ENCODE results near the gene TMUB1. TPM values are rescaled to one million over a fixed set of nuclear protein-coding genes. Genes with fewer than 3 reads are reported as not detected.

Gene TMUB1
- total RNA-seq, 1 experiment from 2014 or later: 45.4 TPM

GRCh38 chr7:151066273-151066974 lies 16.9 kb downstream of the TMUB1 start:
- Histone ChIP-seq H3K56ac (ENCODE audit: insufficient read length, low read depth, low read length) (no peak overlapping the region), H3K4ac (ENCODE audit: low read depth, low read length) (no peak overlapping the region), H3K27ac (ENCODE audit: insufficient read length, low read depth, low read length) (no peak overlapping the region), H3K23ac (ENCODE audit: insufficient read length, low read depth, low read length) (no peak overlapping the region), H3K9me3 (ENCODE audit: control insufficient read depth, low read depth, low read length) (no peaks in the 10 kb centered on the region), H3K14ac (ENCODE audit: insufficient read depth, low read length) (no peak overlapping the region), H2BK15ac (ENCODE audit: low read depth, low read length) (no peak overlapping the region), H3K79me1 (ENCODE audit: insufficient read depth, low read depth, low read length, poor library complexity, severe bottlenecking) (no peaks in the 10 kb centered on the region), H3K23me2 (ENCODE audit: insufficient read length, low read depth, low read length, poor library complexity, severe bottlenecking) (peaks cover 12% of the 10 kb centered on the region), H2BK12ac (ENCODE audit: insufficient read length, low read depth, low read length) (no peak overlapping the region), H3K9ac (ENCODE audit: extremely low read depth, insufficient read length, low read length) (no peak overlapping the region), H3K18ac (ENCODE audit: insufficient read length, low read depth, low read length) (no peak overlapping the region), H2BK120ac (ENCODE audit: low read depth, low read length, poor library complexity, severe bottlenecking) (no peak overlapping the region), H4K8ac (replicated peaks; ENCODE audit: insufficient read length, low read depth, low read length) (no peak overlapping the region), H4K5ac (ENCODE audit: insufficient read length, low read depth, low read length) (no peak overlapping the region), H3K4me2 (ENCODE audit: insufficient read depth, insufficient read length, low read length) (no peak overlapping the region), H2BK20ac (ENCODE audit: low read depth, low read length, poor library complexity, severe bottlenecking) (no peak overlapping the region), H2AFZ (ENCODE audit: low read length) (no peak overlapping the region), H2AK5ac (ENCODE audit: insufficient read length, low read length) (no peak overlapping the region), H3K4me1 (ENCODE audit: insufficient read depth, low read length) (no peaks in the 10 kb centered on the region; the same call in 1 of the 2 replicates), H4K91ac (ENCODE audit: insufficient read length, low read depth, low read length) (no peak overlapping the region), H2BK5ac (ENCODE audit: insufficient read length, low read length) (no peak overlapping the region), H3K27me3 (ENCODE audit: insufficient read depth, low read length) (no peaks in the 10 kb centered on the region), H3K79me2 (ENCODE audit: insufficient read depth, low read length) (no peaks in the 10 kb centered on the region), H4K20me1 (ENCODE audit: control insufficient read depth, insufficient read depth, insufficient read length) (no peaks in the 10 kb centered on the region), H3T11ph (ENCODE audit: low read length) (no peak overlapping the region)
- H3K4me3 Mint-ChIP-seq: no peak overlapping the region
- H3K4me1 Mint-ChIP-seq: peaks cover 22 to 24% of the 10 kb centered on the region in 2 experiments
- DNase-seq: no peak
- no peak overlapping the region for H3K27ac Mint-ChIP-seq
- peaks cover 36 to 62% (median 57%) of the 10 kb centered on the region in 3 experiments; a peak in 6 of 7 replicates for H3K36me3 Mint-ChIP-seq (ENCODE audit: insufficient read depth in 1 of 3, low read depth in 3 of 3)
- no peaks in the 10 kb centered on the region for H3K27me3 Mint-ChIP-seq (ENCODE audit: low read depth)
- no peak for TF ChIP-seq CTCF (conservative IDR thresholded peaks at IDR 0.05)
- no CpG with 5 or more reads among the region's 39 CpGs for WGBS (ENCODE audit: extremely low coverage, insufficient read length, low lambda C conversion rate)
- no peaks in the 10 kb centered on the region; a peak in 2 of 5 replicates for H3K9me3 Mint-ChIP-seq

All from H9 (cell line).